K562 (cell line): ENCODE results near the gene PGM2. TPM values are rescaled to one million over a fixed set of nuclear protein-coding genes. Genes with fewer than 3 reads are reported as not detected.

Source experiments
- ATAC-seq: fragments of 200-7000 bp; cut with Tn5 transposase; 3 replicates; pipeline ENCODE4 v1.9.1; 2020; ENCODE audit warnings: moderate library complexity
- BruUV-seq: library from RNA; stranded (reverse); fragments of 400-500 nt; replicated peaks from 2 replicates; lab custom pipeline; 2021; lab: Mats Ljungman, UMichigan
- CTCF ChIA-PET: fragments of 300-600 bp; formaldehyde crosslinking; extraction: SDS; loops from one replicate; lab custom pipeline; 2021; ENCODE audit warnings: low intra/inter-chr PET ratio; lab: Yijun Ruan, JAX
- POLR2A ChIA-PET: fragments of 300-600, 350-650 bp; sonication (Branson Sonifier 250); formaldehyde crosslinking; extraction: SDS; loops from one replicate; lab custom pipeline; 2021; ENCODE audit warnings: antibody characterized with exemption, inconsistent platforms; lab: Yijun Ruan, JAX
- DNase-seq, 4 experiments: peaks; one replicate each; pipeline versions ENCODE4 v3.0.0 to v3.0.0-alpha.2; 2011 to 2018; ENCODE audit warnings: low spot score in 3 of 4, mixed read lengths in 3 of 4; ENCODE audit errors: extremely low read depth in 1 of 4
- FAIRE-seq: peaks from 2 replicates; lab custom pipeline; 2011; peaks lifted over from hg19 to GRCh38; lab: Jason Lieb, UNC
- H2AFZ ChIP-seq: 2 replicates; pipeline ENCODE4 v1.6.0; 2011; ENCODE audit warnings: low read depth, low read length, control low read depth, inconsistent platforms
- H3K27ac ChIP-seq: fragments of 200-600 bp; 3 replicates; pipeline ENCODE4 v1.8.0; 2011; ENCODE audit warnings: low read depth, mild to moderate bottlenecking, control low read depth, inconsistent platforms, low read length, moderate library complexity, mixed read lengths; ENCODE audit errors: extremely low read depth
- H3K27me3 ChIP-seq, 2 experiments: fragments of 300-600 bp in 1 of 2; 2 replicates in 1 of 2; 3 replicates in 1 of 2; pipeline versions ENCODE4 v1.6.0 to v1.8.0; 2011; ENCODE audit warnings: inconsistent platforms in 2 of 2, low read length in 2 of 2, mild to moderate bottlenecking in 1 of 2, mixed read lengths in 1 of 2, moderate library complexity in 1 of 2; ENCODE audit not compliant: control insufficient read depth in 2 of 2, insufficient read depth in 2 of 2
- H3K36me3 ChIP-seq: fragments of 300-600 bp; 3 replicates; pipeline ENCODE4 v1.8.0; 2011; ENCODE audit warnings: mild to moderate bottlenecking, low read length, inconsistent platforms; ENCODE audit not compliant: control insufficient read depth, insufficient read depth
- H3K4me1 ChIP-seq, 2 experiments: fragments of 200-600 bp in 1 of 2; replicated peaks in 1 of 2; 2 replicates in 1 of 2; 3 replicates in 1 of 2; pipeline versions ENCODE4 v1.5.1 to v1.8.0; 2011; ENCODE audit warnings: inconsistent platforms in 2 of 2, low read length in 2 of 2, mild to moderate bottlenecking in 1 of 2, mixed read lengths in 1 of 2, moderate library complexity in 1 of 2; ENCODE audit not compliant: control insufficient read depth in 2 of 2, insufficient read depth in 2 of 2
- H3K4me2 ChIP-seq: 2 replicates; pipeline ENCODE4 v1.6.1; 2011; ENCODE audit warnings: low read length, control low read depth, inconsistent platforms, mixed read lengths; ENCODE audit not compliant: insufficient read depth
- H3K4me3 ChIP-seq: fragments of 200-600 bp; sonication (generic), shearing (Covaris generic); 2 replicates; pipeline ENCODE4 v1.5.1; 2016; ENCODE audit warnings: control low read depth, inconsistent platforms
- H3K79me2 ChIP-seq: fragments of 200-600 bp; 3 replicates; pipeline ENCODE4 v1.8.0; 2011; ENCODE audit warnings: low read length, inconsistent platforms; ENCODE audit not compliant: control insufficient read depth, insufficient read depth
- H3K9ac ChIP-seq, 2 experiments: 2 replicates each; pipeline versions ENCODE4 v1.6.0 to v1.6.1; 2011; ENCODE audit warnings: low read depth in 2 of 2, low read length in 2 of 2, control low read depth in 1 of 2, inconsistent platforms in 1 of 2, mild to moderate bottlenecking in 1 of 2, mixed read lengths in 1 of 2; ENCODE audit not compliant: insufficient read depth in 1 of 2
- H3K9me1 ChIP-seq: one replicate; pipeline ENCODE4 v1.6.0; 2011; ENCODE audit warnings: inconsistent platforms, mild to moderate bottlenecking, low read length, moderate library complexity; ENCODE audit not compliant: control insufficient read depth, insufficient read depth
- H3K9me3 ChIP-seq: replicated peaks from 2 replicates; pipeline ENCODE4 v1.5.1; 2011; ENCODE audit warnings: low read depth, low read length, inconsistent platforms; ENCODE audit not compliant: control insufficient read depth, insufficient read depth
- H4K20me1 ChIP-seq: replicated peaks from 2 replicates; pipeline ENCODE4 v1.6.1; 2011; ENCODE audit warnings: low read length, inconsistent platforms, mixed read lengths; ENCODE audit not compliant: control insufficient read depth, insufficient read depth
- ARID1B ChIP-seq: fragments of 450-650 bp; IDR thresholded peaks from 2 replicates; pipeline ENCODE4 v1.6.1; 2016; ENCODE audit warnings: antibody characterized with exemption, mild to moderate bottlenecking, inconsistent platforms
- CEBPG ChIP-seq, 3 experiments: fragments of 200-800 bp in 1 of 3; sonication (Bioruptor generic) in 1 of 3; sonication (generic) in 1 of 3; formaldehyde crosslinking in 1 of 3; IDR thresholded peaks in 2 of 3; conservative IDR thresholded peaks in 1 of 3; 2 replicates each; pipeline versions ENCODE4 v1.6.1 to v1.8.0; 2016 to 2022; ENCODE audit warnings: missing compliant biosample characterization in 2 of 3, missing genetic modification characterization in 2 of 3, mild to moderate bottlenecking in 1 of 3, missing genetic modification reagents in 1 of 3
- CREB1 ChIP-seq, 2 experiments: sonication (generic) in 1 of 2; formaldehyde crosslinking in 1 of 2; IDR thresholded peaks; 2 replicates each; pipeline versions ENCODE4 v1.6.1 to v1.8.0; 2012 to 2022; ENCODE audit warnings: inconsistent platforms in 1 of 2, mild to moderate bottlenecking in 1 of 2, missing genetic modification reagents in 1 of 2, moderate library complexity in 1 of 2
- CXXC5 ChIP-seq: fragments of 250-450 bp; sonication (Bioruptor Pico); IDR thresholded peaks from 2 replicates; pipeline ENCODE4 v1.8.0; 2022; ENCODE audit warnings: inconsistent platforms, mild to moderate bottlenecking, moderate library complexity
- E2F5 ChIP-seq: sonication (generic); formaldehyde crosslinking; IDR thresholded peaks from 2 replicates; pipeline ENCODE4 v1.8.0; 2022; ENCODE audit warnings: mild to moderate bottlenecking, missing genetic modification reagents
- ESRRB ChIP-seq: fragments of 250-450 bp; sonication (Bioruptor Pico); IDR thresholded peaks from 2 replicates; pipeline ENCODE4 v1.5.0; 2020; ENCODE audit warnings: mild to moderate bottlenecking, moderate library complexity, borderline replicate concordance
- HNRNPL ChIP-seq: fragments of 200-400 bp; formaldehyde crosslinking; IDR thresholded peaks from 2 replicates; pipeline ENCODE4 v1.6.1; 2017; ENCODE audit warnings: low read depth, mild to moderate bottlenecking, low read length
- IRF2 ChIP-seq: sonication (generic); formaldehyde crosslinking; IDR thresholded peaks from 2 replicates; pipeline ENCODE4 v1.8.1; 2022; ENCODE audit warnings: mild to moderate bottlenecking, missing genetic modification reagents
- JUND ChIP-seq, 2 experiments: IDR thresholded peaks; 2 replicates in 1 of 2; 3 replicates in 1 of 2; pipeline ENCODE4 v1.6.1; 2011; ENCODE audit warnings: borderline replicate concordance in 2 of 2, low read depth in 2 of 2, low read length in 2 of 2, improper control_type of control experiment in 1 of 2, missing biosample characterization in 1 of 2, missing genetic modification characterization in 1 of 2, missing genetic modification reagents in 1 of 2
- SMC3 ChIP-seq: conservative IDR thresholded peaks from 2 replicates; pipeline ENCODE4 v1.6.1; 2011; ENCODE audit warnings: low read depth, low read length, improper control_type of control experiment; ENCODE audit not compliant: insufficient read depth
- ZFP91 ChIP-seq: sonication (generic); formaldehyde crosslinking; IDR thresholded peaks from 2 replicates; pipeline ENCODE4 v1.8.0; 2022; ENCODE audit warnings: mild to moderate bottlenecking, missing genetic modification reagents
- ZFX ChIP-seq: sonication (generic); formaldehyde crosslinking; IDR thresholded peaks from 2 replicates; pipeline ENCODE4 v1.8.0; 2022; ENCODE audit warnings: mild to moderate bottlenecking, missing genetic modification reagents, moderate library complexity
- ZNF75A ChIP-seq: fragments of 450-650 bp; formaldehyde crosslinking; IDR thresholded peaks from 2 replicates; pipeline ENCODE4 v1.4.0; 2020; ENCODE audit warnings: mild to moderate bottlenecking
- WGBS: fragments of 100-300 bp; shearing (Covaris generic); methylation state at CpG from one replicate; pipeline ENCODE4 v1.1.6; 2016; ENCODE audit warnings: low coverage, mixed read lengths; ENCODE audit not compliant: insufficient coverage; ENCODE audit errors: missing lambda C conversion rate; 5-methylcytosine and 5-hydroxymethylcytosine counted together
- in situ Hi-C: fragments of 300-500 bp; cut with MboI; formaldehyde crosslinking; loops from 4 replicates; pipeline ENCODE4 v1.15.0; 2018; ENCODE audit warnings: inconsistent platforms, mixed read lengths
- intact Hi-C: fragments of 100-400 bp; cut with micrococcal nuclease; formaldehyde crosslinking; loops from 2 replicates; pipeline ENCODE4 v1.14.2; 2022
- polyA plus RNA-seq, 8 experiments: library from polyadenylated mRNA; depleted of rRNA in 4 of 8; stranded (reverse) in 5 of 8; unstranded in 3 of 8; fragments of >200 nt; fragmentation: Nextera tagmentation in 2 of 8; fragmentation: Illumina TruSeq in 1 of 8; extraction: Ambion mirVana in 2 of 8; extraction: Trizol in 1 of 8; gene quantifications; 2 replicates each; pipeline versions ENCODE4 v1.2.1 to v1.2.3, GENCODE V29; 2011 to 2014; ENCODE audit warnings: inconsistent platforms in 1 of 8, missing spikeins in 1 of 8
- total RNA-seq, 7 experiments: library from RNA; depleted of rRNA in 6 of 7; stranded (reverse); fragments of >200 nt in 6 of 7; fragmentation: Illumina TruSeq in 2 of 7; extraction: Trizol in 2 of 7; gene quantifications; 2 replicates each; pipeline versions ENCODE4 v1.2.1 to v1.2.3, GENCODE V29; 2011 to 2021; ENCODE audit warnings: low replicate concordance in 1 of 7
- TF ChIP-seq, protein P1 (sequence below): fragments of 450-650 bp; IDR thresholded peaks from 2 replicates; pipeline ENCODE4 v1.6.1; 2016; ENCODE audit warnings: missing biosample characterization, missing genetic modification characterization

The PGM2 gene
- total and polyA plus RNA-seq, 9 of the 15 experiments (the other 6 are each of a cell fraction or from before 2014, with no cell fraction given): 15.2 to 77.3 (median 51.4) TPM

DNA sequence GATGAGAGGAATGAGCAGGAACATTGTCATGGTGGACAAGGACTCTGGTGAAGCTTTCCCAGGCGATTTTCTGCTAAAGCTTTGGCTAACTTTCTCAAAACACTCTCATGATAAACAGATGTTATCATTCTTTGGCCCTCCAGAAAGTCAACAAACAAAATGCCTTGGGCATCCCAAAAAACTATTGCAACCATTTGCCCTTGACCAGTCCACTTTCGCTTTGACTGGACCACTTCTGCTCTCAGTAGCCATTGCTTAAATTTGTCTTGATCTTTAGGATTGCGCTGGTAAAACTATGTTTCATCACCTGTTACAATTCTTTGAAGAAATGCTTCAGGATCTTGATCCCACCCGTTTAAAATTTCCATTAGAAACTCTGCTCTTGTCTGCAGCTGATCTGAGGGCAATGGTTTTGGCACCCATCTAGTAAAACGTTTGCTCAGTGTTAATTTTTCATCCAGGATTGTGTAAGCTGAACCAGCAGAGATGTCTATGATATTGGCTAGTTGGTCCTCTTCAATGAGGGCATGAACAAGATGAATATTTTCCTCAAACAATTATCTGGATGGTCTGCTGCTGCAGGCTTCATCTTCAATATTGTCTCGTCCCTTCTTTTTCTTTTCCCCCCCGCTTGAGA lies 79.2 kb downstream of the PGM2 start:
- no peak overlapping the region for H2AFZ ChIP-seq
- H3K4me1 ChIP-seq: no peaks in the 10 kb centered on the region
- BruUV-seq: no TSS peak
- no peak overlapping the region for H3K4me2 ChIP-seq
- TF ChIP-seq, protein P1, sequence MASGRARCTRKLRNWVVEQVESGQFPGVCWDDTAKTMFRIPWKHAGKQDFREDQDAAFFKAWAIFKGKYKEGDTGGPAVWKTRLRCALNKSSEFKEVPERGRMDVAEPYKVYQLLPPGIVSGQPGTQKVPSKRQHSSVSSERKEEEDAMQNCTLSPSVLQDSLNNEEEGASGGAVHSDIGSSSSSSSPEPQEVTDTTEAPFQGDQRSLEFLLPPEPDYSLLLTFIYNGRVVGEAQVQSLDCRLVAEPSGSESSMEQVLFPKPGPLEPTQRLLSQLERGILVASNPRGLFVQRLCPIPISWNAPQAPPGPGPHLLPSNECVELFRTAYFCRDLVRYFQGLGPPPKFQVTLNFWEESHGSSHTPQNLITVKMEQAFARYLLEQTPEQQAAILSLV (tag): no peak
- TF ChIP-seq ZFP91 (CRISPR knock-in tag) (no peak), SMC3 (no peak), ESRRB (CRISPR knock-in tag) (no peak), IRF2 (CRISPR knock-in tag) (no peak), ZFX (CRISPR knock-in tag) (no peak), JUND (IDR thresholded peaks at IDR 0.05; ENCODE audit: borderline replicate concordance, low read depth, low read length) (no peak), JUND (tag; IDR thresholded peaks at IDR 0.05; ENCODE audit: borderline replicate concordance, low read depth, low read length) (no peak), HNRNPL (no peak), CEBPG (CRISPR knock-in tag; IDR thresholded peaks at IDR 0.05) (no peak), CEBPG (tag; conservative IDR thresholded peaks at IDR 0.05 in 1 of 2, IDR thresholded peaks at IDR 0.05 in 1 of 2) (no peak), ZNF75A (CRISPR knock-in tag) (no peak), ARID1B (no peak), CREB1 (IDR thresholded peaks at IDR 0.05) (no peak), CREB1 (CRISPR knock-in tag; IDR thresholded peaks at IDR 0.05) (no peak), CXXC5 (no peak), E2F5 (CRISPR knock-in tag) (no peak)
- DNase-seq (no peak), FAIRE-seq (no peak), ATAC-seq (no peak)
- intact Hi-C loops: no loop called here
- no peaks in the 10 kb centered on the region for H4K20me1 ChIP-seq
- CTCF ChIA-PET: no interaction called here
- 2% methylated on average over 7 of the region's 7 CpGs for WGBS
- in situ Hi-C loops: no loop called here
- POLR2A ChIA-PET: interaction anchor here (1.2 kb wide), 1 partner anchor 16 kb away, joined by 3 read pairs; no protein-coding TSS in a partner anchor
- no peaks in the 10 kb centered on the region for H3K9me3 ChIP-seq
- no peak overlapping the region for H3K27ac ChIP-seq
- no peaks in the 10 kb centered on the region for H3K9me1 ChIP-seq
- no peak overlapping the region for H3K4me3 ChIP-seq
- no peaks in the 10 kb centered on the region for H3K36me3 ChIP-seq
- peaks cover 27 to 30% of the 10 kb centered on the region in 2 experiments for H3K27me3 ChIP-seq
- H3K79me2 ChIP-seq: no peaks in the 10 kb centered on the region
- no peak overlapping the region for H3K9ac ChIP-seq
